GM18909 (cell line): ENCODE measurements around the gene NKX2-8.
"Not testable (repeated sequence)": the region's sequence is repeated elsewhere in the genome, so short reads cannot be mapped to it uniquely, and the experiment has no call there.

ENCODE experiments used
- ATAC-seq: cut with Tn5 transposase; IDR thresholded peaks from one replicate; pipeline ENCODE4 v1.9.1; 2021; ENCODE audit warnings: mild to moderate bottlenecking; ENCODE audit not compliant: unreplicated experiment, poor library complexity

Gene NKX2-8

GRCh38 chr14:36580856-36581831, 1.3 kb downstream of the NKX2-8 start:
- ATAC-seq: peak; percentile 44

- no peak for ATAC-seq
Measured at GRCh38 chr14:36580141-36580855, 2.1 kb downstream of the NKX2-8 start.

GRCh38 chr14:36579573-36580140, 2.8 kb downstream of the NKX2-8 start:
- no peak for ATAC-seq

GRCh38 chr14:36579001-36579555, 3.3 kb downstream of the NKX2-8 start:
- ATAC-seq: no peak

- ATAC-seq: no peak
Measured at GRCh38 chr14:36570065-36570464, 12.3 kb downstream of the NKX2-8 start.

GRCh38 chr14:36556811-36557433, 25.5 kb downstream of the NKX2-8 start:
- no peak for ATAC-seq

- ATAC-seq: no peak
Measured at GRCh38 chr14:36555998-36556743, 26.2 kb downstream of the NKX2-8 start.

- no peak for ATAC-seq
Measured at GRCh38 chr14:36553656-36554260, 28.7 kb downstream of the NKX2-8 start.

- ATAC-seq: no peak
Measured at GRCh38 chr14:36550899-36551298, 31.5 kb downstream of the NKX2-8 start.

GRCh38 chr14:36544280-36544679, 38.1 kb downstream of the NKX2-8 start:
- not testable (repeated sequence) for ATAC-seq

GRCh38 chr14:36538051-36538450, 44.4 kb downstream of the NKX2-8 start:
- ATAC-seq: no peak
